Erythroblast (primary cell): ENCODE results near the gene TSPAN9.

Experiments used
- GATA1 ChIP-seq: IDR thresholded peaks from 2 replicates; pipeline ENCODE4 v1.6.1; 2011; ENCODE audit warnings: low read depth, mild to moderate bottlenecking, control low read depth, low read length, moderate library complexity
- POLR2A ChIP-seq: IDR thresholded peaks from 2 replicates; pipeline ENCODE4 v1.6.1; 2011; ENCODE audit warnings: mild to moderate bottlenecking, low read length

GRCh38 chr12:3071710-3072109, 5.5 kb upstream of the TSPAN9 start:
- no peak for TF ChIP-seq POLR2A
- no peak for TF ChIP-seq GATA1
